Measurements from ENCODE around the gene SFMBT2.

Gene SFMBT2

DNA sequence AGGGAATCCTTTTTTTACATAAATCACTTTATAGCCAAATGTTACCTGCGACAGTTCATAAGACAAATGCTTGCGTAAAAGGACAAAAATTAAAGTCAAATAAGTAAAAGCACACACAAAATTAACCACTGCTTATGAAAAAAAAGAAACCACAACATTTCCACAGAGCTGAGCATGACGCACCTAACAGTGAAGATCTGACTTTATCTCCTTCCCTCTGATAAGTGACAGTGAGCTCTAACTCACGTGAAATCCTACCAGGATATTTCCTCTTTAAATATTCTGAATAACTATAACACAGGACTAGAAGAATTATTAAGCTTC, 225.5 kb downstream of the SFMBT2 start:
- TF ChIP-seq, protein P1, sequence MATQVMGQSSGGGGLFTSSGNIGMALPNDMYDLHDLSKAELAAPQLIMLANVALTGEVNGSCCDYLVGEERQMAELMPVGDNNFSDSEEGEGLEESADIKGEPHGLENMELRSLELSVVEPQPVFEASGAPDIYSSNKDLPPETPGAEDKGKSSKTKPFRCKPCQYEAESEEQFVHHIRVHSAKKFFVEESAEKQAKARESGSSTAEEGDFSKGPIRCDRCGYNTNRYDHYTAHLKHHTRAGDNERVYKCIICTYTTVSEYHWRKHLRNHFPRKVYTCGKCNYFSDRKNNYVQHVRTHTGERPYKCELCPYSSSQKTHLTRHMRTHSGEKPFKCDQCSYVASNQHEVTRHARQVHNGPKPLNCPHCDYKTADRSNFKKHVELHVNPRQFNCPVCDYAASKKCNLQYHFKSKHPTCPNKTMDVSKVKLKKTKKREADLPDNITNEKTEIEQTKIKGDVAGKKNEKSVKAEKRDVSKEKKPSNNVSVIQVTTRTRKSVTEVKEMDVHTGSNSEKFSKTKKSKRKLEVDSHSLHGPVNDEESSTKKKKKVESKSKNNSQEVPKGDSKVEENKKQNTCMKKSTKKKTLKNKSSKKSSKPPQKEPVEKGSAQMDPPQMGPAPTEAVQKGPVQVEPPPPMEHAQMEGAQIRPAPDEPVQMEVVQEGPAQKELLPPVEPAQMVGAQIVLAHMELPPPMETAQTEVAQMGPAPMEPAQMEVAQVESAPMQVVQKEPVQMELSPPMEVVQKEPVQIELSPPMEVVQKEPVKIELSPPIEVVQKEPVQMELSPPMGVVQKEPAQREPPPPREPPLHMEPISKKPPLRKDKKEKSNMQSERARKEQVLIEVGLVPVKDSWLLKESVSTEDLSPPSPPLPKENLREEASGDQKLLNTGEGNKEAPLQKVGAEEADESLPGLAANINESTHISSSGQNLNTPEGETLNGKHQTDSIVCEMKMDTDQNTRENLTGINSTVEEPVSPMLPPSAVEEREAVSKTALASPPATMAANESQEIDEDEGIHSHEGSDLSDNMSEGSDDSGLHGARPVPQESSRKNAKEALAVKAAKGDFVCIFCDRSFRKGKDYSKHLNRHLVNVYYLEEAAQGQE (IDR thresholded peaks at IDR 0.05; ENCODE audit: low read depth): no peak
- TF ChIP-seq TEAD4 (IDR thresholded peaks at IDR 0.05) (no peak), RAD21 (IDR thresholded peaks at IDR 0.05; ENCODE audit: low read depth) (no peak), TCF12 (IDR thresholded peaks at IDR 0.05; ENCODE audit: low read depth) (no peak), FOXM1 (IDR thresholded peaks at IDR 0.05; ENCODE audit: borderline replicate concordance, low read depth) (no peak), YY1 (IDR thresholded peaks at IDR 0.05; ENCODE audit: low read depth) (no peak), CEBPB (IDR thresholded peaks at IDR 0.05) (no peak), TAF1 (IDR thresholded peaks at IDR 0.05; ENCODE audit: low read depth) (no peak), CREB1 (IDR thresholded peaks at IDR 0.05; ENCODE audit: low read depth) (no peak), NFIC (IDR thresholded peaks at IDR 0.05) (no peak)
- TF ChIP-seq, protein P2, sequence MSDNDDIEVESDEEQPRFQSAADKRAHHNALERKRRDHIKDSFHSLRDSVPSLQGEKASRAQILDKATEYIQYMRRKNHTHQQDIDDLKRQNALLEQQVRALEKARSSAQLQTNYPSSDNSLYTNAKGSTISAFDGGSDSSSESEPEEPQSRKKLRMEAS (IDR thresholded peaks at IDR 0.05): no peak
- TF ChIP-seq, protein P3, sequence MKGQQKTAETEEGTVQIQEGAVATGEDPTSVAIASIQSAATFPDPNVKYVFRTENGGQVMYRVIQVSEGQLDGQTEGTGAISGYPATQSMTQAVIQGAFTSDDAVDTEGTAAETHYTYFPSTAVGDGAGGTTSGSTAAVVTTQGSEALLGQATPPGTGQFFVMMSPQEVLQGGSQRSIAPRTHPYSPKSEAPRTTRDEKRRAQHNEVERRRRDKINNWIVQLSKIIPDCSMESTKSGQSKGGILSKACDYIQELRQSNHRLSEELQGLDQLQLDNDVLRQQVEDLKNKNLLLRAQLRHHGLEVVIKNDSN (IDR thresholded peaks at IDR 0.05): no peak

DNA sequence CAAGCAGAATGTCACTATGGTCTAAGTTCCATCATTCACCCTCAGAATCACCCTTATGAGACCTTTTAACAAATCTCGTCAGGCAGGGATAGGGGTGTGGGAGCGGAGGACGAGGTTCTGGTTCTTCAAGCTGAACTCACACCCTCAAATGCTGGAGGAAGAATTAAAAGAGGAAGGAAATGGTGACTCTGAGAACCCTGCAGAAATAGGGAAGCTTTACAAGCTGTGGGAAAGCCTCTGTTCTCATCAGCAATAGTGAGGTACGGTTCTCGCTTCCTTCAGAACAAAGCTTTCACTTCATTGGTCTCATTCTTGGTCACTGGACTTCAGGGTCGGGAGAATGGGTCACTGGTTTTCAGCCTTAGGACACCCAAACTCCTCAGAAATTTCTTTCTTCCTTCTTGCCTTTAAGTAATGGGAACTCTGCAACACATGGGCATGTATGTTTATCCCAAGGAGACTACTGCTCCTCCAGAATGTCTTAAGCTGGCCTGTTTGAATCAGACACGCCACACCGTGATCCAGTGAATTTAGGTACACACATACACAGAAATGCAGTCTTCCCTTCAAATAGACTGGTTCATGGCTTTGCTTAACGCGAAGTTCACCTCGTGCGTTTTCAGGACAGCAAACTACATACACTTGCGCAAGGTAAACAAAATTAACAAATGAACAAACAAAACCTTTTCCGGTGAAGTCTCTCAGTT, 226.0 kb downstream of the SFMBT2 start:
- TF ChIP-seq NFIC (IDR thresholded peaks at IDR 0.05): no peak
- no peak for TF ChIP-seq TEAD4 (IDR thresholded peaks at IDR 0.05)
- TF ChIP-seq, protein P2 (IDR thresholded peaks at IDR 0.05): no peak
- no peak for TF ChIP-seq EP300 (IDR thresholded peaks at IDR 0.05; ENCODE audit: borderline replicate concordance)
- TF ChIP-seq YY1 (IDR thresholded peaks at IDR 0.05; ENCODE audit: low read depth): no peak
- TF ChIP-seq TCF12 (IDR thresholded peaks at IDR 0.05; ENCODE audit: low read depth): no peak
- no peak for TF ChIP-seq TAF1 (IDR thresholded peaks at IDR 0.05; ENCODE audit: low read depth)
- TF ChIP-seq FOXM1 (IDR thresholded peaks at IDR 0.05; ENCODE audit: borderline replicate concordance, low read depth): no peak
- TF ChIP-seq CEBPB (IDR thresholded peaks at IDR 0.05): no peak
- no peak for TF ChIP-seq EGR1 (IDR thresholded peaks at IDR 0.05)
- TF ChIP-seq, protein P3 (IDR thresholded peaks at IDR 0.05): no peak
- TF ChIP-seq RAD21 (IDR thresholded peaks at IDR 0.05; ENCODE audit: low read depth): no peak
- no peak for TF ChIP-seq CREB1 (IDR thresholded peaks at IDR 0.05; ENCODE audit: low read depth)
- TF ChIP-seq, protein P1 (IDR thresholded peaks at IDR 0.05; ENCODE audit: low read depth): no peak
- TF ChIP-seq ZBTB7A (IDR thresholded peaks at IDR 0.05; ENCODE audit: low read depth): no peak

DNA sequence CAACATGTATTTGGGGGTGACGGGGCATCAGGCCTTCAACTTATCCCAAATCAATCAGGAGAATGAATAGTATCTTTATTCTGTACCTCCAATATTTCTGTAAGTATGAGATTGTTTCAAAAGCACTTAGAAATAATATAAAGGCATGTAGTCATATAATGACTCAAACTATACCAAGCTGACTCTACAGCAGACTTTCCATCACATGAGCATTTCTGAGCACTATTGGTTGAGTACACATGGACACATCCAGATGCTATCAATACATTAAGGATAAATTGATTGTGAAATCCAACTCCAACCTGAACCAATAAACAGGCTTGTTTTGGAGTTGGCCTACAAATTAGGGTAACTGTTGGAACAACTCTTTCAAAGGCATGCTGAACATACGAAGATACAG, 229.4 kb downstream of the SFMBT2 start:
- TF ChIP-seq RAD21 (IDR thresholded peaks at IDR 0.05; ENCODE audit: low read depth): no peak
- TF ChIP-seq, protein P1 (IDR thresholded peaks at IDR 0.05; ENCODE audit: low read depth): no peak
- no peak for TF ChIP-seq YY1 (IDR thresholded peaks at IDR 0.05; ENCODE audit: low read depth)
- TF ChIP-seq CEBPB (IDR thresholded peaks at IDR 0.05): no peak
- TF ChIP-seq ZBTB7A (IDR thresholded peaks at IDR 0.05; ENCODE audit: low read depth): no peak
- TF ChIP-seq NFIC (IDR thresholded peaks at IDR 0.05): no peak
- TF ChIP-seq CREB1 (IDR thresholded peaks at IDR 0.05; ENCODE audit: low read depth): no peak
- TF ChIP-seq EP300 (IDR thresholded peaks at IDR 0.05; ENCODE audit: borderline replicate concordance): no peak
- no peak for TF ChIP-seq FOXM1 (IDR thresholded peaks at IDR 0.05; ENCODE audit: borderline replicate concordance, low read depth)
- TF ChIP-seq EGR1 (IDR thresholded peaks at IDR 0.05): no peak

DNA sequence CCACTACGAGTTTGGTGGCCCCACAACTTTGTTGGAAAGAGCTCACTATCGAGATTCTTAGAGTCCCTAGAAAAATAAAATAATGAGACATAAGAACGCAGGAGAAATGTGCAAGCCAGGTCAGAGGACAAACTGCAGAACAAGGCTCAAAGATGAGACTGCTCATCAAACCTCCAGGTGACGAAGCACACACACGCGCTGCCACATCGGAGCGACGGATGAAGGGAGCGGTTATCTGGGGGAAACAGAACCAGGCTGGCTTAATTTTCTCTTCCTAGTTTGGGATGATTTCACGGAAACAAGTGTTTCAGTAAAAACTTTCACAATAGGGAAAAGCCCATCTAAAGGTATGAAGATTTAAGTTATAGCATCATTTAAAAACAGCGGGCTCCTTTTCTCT, 231.3 kb downstream of the SFMBT2 start:
- TF ChIP-seq, protein P1 (IDR thresholded peaks at IDR 0.05; ENCODE audit: low read depth): no peak
- TF ChIP-seq YY1 (IDR thresholded peaks at IDR 0.05; ENCODE audit: low read depth) (no peak), EP300 (IDR thresholded peaks at IDR 0.05; ENCODE audit: borderline replicate concordance) (no peak), NFIC (IDR thresholded peaks at IDR 0.05) (no peak), RAD21 (IDR thresholded peaks at IDR 0.05; ENCODE audit: low read depth) (no peak), TEAD4 (IDR thresholded peaks at IDR 0.05) (no peak)

Data from Ishikawa (cell line).